Glutamatergic neuron (in vitro differentiated cells): ENCODE results near the gene XYLT1. TPM values are rescaled to one million over a fixed set of nuclear protein-coding genes. Genes with fewer than 3 reads are reported as not detected.

Source experiments
- DNase-seq: peaks from one replicate; pipeline ENCODE4 v3.0.0; 2022
- H3K27ac Mint-ChIP-seq: one replicate; pipeline ENCODE4 v1.8.0; 2020; ENCODE audit warnings: mild to moderate bottlenecking, mixed read lengths, inconsistent platforms; ENCODE audit not compliant: unreplicated experiment
- H3K27me3 Mint-ChIP-seq: one replicate; pipeline ENCODE4 v1.8.0; 2020; ENCODE audit warnings: mild to moderate bottlenecking, moderate library complexity, mixed read lengths, inconsistent platforms; ENCODE audit not compliant: unreplicated experiment
- H3K36me3 Mint-ChIP-seq: one replicate; pipeline ENCODE4 v1.8.0; 2020; ENCODE audit warnings: mild to moderate bottlenecking, mixed read lengths, inconsistent platforms; ENCODE audit not compliant: unreplicated experiment
- H3K4me1 Mint-ChIP-seq: one replicate; pipeline ENCODE4 v1.8.0; 2020; ENCODE audit warnings: mild to moderate bottlenecking, low read depth, mixed read lengths, inconsistent platforms; ENCODE audit not compliant: unreplicated experiment
- H3K4me3 Mint-ChIP-seq: one replicate; pipeline ENCODE4 v1.8.0; 2020; ENCODE audit warnings: mild to moderate bottlenecking, mixed read lengths, inconsistent platforms; ENCODE audit not compliant: unreplicated experiment
- H3K9me3 Mint-ChIP-seq: one replicate; pipeline ENCODE4 v1.8.0; 2020; ENCODE audit warnings: mild to moderate bottlenecking, moderate library complexity, mixed read lengths, inconsistent platforms; ENCODE audit not compliant: unreplicated experiment
- total RNA-seq: library from RNA; stranded (reverse); fragmentation: NEBNext Ultra II Directional; extraction: Animal tissue kit (Norgen Biotek cat#: 25700); gene quantifications from one replicate; pipeline ENCODE4 v1.2.1, GENCODE V29; 2021; ENCODE audit not compliant: unreplicated experiment
- TF ChIP-seq, protein P1 (sequence below): fragments of 200-600 bp; sonication (generic); IDR thresholded peaks from one replicate; pipeline ENCODE4 v1.5.0; 2021; ENCODE audit not compliant: partially characterized antibody, unreplicated experiment

Gene XYLT1
- total RNA-seq, 1 donor from 2014 or later, result 18.4 TPM

- H3K36me3 Mint-ChIP-seq, result peaks cover under 1% of the 10 kb centered on the region
- peaks cover 8% of the 10 kb centered on the region for H3K4me1 Mint-ChIP-seq
- no peak for DNase-seq
- no peaks in the 10 kb centered on the region for H3K27me3 Mint-ChIP-seq
- TF ChIP-seq, protein P1, sequence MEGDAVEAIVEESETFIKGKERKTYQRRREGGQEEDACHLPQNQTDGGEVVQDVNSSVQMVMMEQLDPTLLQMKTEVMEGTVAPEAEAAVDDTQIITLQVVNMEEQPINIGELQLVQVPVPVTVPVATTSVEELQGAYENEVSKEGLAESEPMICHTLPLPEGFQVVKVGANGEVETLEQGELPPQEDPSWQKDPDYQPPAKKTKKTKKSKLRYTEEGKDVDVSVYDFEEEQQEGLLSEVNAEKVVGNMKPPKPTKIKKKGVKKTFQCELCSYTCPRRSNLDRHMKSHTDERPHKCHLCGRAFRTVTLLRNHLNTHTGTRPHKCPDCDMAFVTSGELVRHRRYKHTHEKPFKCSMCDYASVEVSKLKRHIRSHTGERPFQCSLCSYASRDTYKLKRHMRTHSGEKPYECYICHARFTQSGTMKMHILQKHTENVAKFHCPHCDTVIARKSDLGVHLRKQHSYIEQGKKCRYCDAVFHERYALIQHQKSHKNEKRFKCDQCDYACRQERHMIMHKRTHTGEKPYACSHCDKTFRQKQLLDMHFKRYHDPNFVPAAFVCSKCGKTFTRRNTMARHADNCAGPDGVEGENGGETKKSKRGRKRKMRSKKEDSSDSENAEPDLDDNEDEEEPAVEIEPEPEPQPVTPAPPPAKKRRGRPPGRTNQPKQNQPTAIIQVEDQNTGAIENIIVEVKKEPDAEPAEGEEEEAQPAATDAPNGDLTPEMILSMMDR, result no peak
- H3K27ac Mint-ChIP-seq, result no peak overlapping the region
- H3K4me3 Mint-ChIP-seq, result no peak overlapping the region
- H3K9me3 Mint-ChIP-seq, result peaks cover 3% of the 10 kb centered on the region
Observed at GRCh38 chr16:17204644-17205043, 266.1 kb downstream of the XYLT1 start.

DNA sequence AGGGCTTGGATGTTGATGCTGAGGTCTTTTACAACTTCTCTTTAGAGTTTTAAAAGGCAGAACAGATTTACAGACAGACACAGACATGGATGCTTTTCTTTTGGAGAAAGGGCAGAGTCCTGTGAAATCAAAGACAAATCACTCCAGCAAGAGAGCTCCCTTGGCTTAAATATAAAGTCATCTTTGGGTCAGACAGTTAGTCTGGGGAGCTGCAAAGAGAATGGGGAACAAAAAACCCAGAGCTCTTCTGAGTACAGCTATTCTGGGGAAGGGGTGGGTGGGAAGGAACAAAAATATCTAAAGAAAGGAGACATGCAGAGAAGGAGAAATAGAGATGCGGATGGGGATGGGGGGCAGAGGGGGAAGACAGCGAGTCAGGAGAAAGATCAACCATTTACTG is 266.6 kb downstream of the XYLT1 start:
- Mint-ChIP-seq H3K4me3 (no peak overlapping the region), H3K4me1 (peaks cover 8% of the 10 kb centered on the region), H3K27ac (no peak overlapping the region), H3K36me3 (peaks cover 4% of the 10 kb centered on the region), H3K9me3 (peaks cover 2% of the 10 kb centered on the region), H3K27me3 (no peaks in the 10 kb centered on the region)
- DNase-seq, result no peak
- TF ChIP-seq, protein P1, result no peak

- TF ChIP-seq, protein P1, result no peak
- H3K9me3 Mint-ChIP-seq, result peaks cover 2% of the 10 kb centered on the region
- H3K27ac Mint-ChIP-seq, result no peak overlapping the region
- no peak for DNase-seq
- no peaks in the 10 kb centered on the region for H3K27me3 Mint-ChIP-seq
- H3K4me3 Mint-ChIP-seq, result no peak overlapping the region
- peaks cover 4% of the 10 kb centered on the region for H3K36me3 Mint-ChIP-seq
- peaks cover 8% of the 10 kb centered on the region for H3K4me1 Mint-ChIP-seq
Observed at GRCh38 chr16:17203424-17203823, 267.3 kb downstream of the XYLT1 start.

- no peak overlapping the region for H3K4me3 Mint-ChIP-seq
- no peak overlapping the region for H3K27ac Mint-ChIP-seq
- H3K36me3 Mint-ChIP-seq, result peaks cover 9% of the 10 kb centered on the region
- no peaks in the 10 kb centered on the region for H3K4me1 Mint-ChIP-seq
- H3K27me3 Mint-ChIP-seq, result no peaks in the 10 kb centered on the region
- TF ChIP-seq, protein P1, result no peak
- peaks cover 2% of the 10 kb centered on the region for H3K9me3 Mint-ChIP-seq
- no peak for DNase-seq
Observed at GRCh38 chr16:17199135-17199534, 271.6 kb downstream of the XYLT1 start.

DNA sequence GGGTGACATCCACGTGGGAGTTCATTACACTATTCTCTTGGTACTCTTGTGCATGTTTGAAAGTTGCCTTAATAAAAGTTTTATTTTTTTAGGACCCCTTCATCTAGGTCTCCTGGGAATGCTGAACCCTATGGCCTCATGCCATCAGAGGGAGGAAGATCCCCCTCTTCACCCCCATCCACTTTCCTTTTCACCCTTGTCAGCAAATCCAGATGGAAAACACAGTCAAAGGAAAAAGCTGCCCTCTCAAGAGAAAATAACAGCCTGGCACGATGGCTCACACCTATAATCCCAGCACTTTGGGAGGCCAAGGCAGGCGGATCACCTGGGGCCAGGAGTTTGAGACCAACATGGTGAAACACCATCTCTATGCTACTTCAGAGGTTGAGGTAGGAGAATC is 274.2 kb downstream of the XYLT1 start:
- no peak for DNase-seq

More for the DNA sequence above, 274.2 kb downstream of the XYLT1 start:
- Mint-ChIP-seq H3K4me1 (peaks cover 5% of the 10 kb centered on the region), H3K36me3 (peaks cover 13% of the 10 kb centered on the region), H3K4me3 (no peak overlapping the region), H3K9me3 (peaks cover 1% of the 10 kb centered on the region), H3K27ac (no peak overlapping the region), H3K27me3 (no peaks in the 10 kb centered on the region)
- TF ChIP-seq, protein P1, result no peak
